HG03060 (cell line): ENCODE data around the gene CAMSAP3.

Experiments
- ATAC-seq: cut with Tn5 transposase; IDR thresholded peaks from one replicate; pipeline ENCODE4 v1.9.1; 2021; ENCODE audit warnings: low read depth, moderate number of reproducible peaks; ENCODE audit not compliant: unreplicated experiment

Gene CAMSAP3, protein sequence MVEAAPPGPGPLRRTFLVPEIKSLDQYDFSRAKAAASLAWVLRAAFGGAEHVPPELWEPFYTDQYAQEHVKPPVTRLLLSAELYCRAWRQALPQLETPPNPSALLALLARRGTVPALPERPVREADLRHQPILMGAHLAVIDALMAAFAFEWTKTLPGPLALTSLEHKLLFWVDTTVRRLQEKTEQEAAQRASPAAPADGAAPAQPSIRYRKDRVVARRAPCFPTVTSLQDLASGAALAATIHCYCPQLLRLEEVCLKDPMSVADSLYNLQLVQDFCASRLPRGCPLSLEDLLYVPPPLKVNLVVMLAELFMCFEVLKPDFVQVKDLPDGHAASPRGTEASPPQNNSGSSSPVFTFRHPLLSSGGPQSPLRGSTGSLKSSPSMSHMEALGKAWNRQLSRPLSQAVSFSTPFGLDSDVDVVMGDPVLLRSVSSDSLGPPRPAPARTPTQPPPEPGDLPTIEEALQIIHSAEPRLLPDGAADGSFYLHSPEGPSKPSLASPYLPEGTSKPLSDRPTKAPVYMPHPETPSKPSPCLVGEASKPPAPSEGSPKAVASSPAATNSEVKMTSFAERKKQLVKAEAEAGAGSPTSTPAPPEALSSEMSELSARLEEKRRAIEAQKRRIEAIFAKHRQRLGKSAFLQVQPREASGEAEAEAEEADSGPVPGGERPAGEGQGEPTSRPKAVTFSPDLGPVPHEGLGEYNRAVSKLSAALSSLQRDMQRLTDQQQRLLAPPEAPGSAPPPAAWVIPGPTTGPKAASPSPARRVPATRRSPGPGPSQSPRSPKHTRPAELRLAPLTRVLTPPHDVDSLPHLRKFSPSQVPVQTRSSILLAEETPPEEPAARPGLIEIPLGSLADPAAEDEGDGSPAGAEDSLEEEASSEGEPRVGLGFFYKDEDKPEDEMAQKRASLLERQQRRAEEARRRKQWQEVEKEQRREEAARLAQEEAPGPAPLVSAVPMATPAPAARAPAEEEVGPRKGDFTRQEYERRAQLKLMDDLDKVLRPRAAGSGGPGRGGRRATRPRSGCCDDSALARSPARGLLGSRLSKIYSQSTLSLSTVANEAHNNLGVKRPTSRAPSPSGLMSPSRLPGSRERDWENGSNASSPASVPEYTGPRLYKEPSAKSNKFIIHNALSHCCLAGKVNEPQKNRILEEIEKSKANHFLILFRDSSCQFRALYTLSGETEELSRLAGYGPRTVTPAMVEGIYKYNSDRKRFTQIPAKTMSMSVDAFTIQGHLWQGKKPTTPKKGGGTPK

DNA sequence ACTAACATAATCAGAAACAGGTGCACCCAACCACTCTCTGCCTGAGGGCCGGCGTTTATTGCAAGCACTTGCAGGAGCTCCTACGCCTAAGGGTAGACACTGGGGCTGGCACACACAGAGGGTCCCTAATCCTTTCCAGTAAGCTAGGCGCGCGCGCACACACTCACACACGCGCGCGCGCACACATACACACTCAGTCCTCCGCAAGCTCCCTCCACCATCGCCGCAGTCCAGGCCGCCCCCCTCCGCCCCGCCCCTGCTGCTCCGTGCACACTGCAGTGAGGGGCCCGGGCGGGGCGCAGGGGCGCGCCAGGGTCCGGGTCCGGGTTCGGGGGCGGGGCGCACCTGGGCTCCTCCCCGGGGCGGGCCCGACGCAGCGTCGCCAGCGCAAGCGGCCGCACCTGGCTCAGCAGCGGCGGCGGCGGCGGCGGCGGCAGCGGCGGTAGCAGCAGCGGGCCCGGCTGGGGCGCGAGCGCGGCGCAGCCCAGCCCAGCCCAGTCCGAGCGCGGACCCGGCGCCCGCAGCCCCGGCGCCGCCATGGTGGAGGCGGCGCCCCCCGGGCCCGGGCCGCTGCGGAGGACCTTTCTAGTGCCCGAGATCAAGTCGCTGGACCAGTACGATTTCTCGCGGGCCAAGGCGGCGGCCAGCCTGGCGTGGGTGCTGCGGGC, at the start of gene CAMSAP3:
Gene CAMSAP3, plus strand, starts transcription at position 398 of the 668 bp plus-strand sequence. Its CDS starts 140 bp downstream, at position 538.
- no peak for ATAC-seq

DNA sequence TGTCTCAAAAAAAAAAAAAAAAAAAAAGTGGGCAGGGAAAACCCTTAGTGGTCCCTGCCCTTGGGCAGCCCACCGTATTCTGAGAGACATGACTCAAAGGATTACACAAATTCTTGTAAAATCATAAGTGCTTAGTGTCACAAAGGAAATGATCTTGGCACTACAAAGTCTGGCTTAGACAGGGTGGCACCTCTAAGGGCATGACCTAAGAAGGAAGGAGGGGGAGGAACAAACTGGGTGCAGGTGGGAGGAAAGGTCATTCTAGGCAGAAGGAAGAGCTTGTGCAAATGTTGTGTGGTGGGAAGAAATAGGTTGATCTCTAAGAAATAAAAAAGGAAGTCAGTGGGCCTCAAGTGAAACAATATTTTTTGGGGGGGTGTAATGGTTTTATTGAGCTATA, 49.8 kb upstream of the CAMSAP3 start:
- no peak for ATAC-seq

DNA sequence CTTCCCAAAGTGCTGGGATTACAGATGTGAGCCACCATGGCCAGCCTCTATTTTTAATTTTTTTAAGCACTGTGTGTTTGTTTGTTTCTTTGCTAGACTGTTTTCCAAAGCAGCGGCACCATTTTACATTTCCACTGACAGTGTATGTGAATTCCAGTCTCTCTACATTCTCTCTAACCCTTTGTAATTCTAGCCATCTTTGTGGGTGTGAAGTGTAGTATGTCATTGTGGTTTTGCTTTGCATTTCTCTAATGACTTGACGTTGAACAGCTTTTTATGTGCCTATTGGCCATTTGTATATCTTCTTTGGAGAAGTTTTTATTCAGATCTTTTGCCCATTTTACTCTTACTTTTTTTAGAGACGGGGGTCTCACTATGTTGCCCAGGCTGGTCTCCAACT, 48.5 kb upstream of the CAMSAP3 start:
- ATAC-seq, result no peak

DNA sequence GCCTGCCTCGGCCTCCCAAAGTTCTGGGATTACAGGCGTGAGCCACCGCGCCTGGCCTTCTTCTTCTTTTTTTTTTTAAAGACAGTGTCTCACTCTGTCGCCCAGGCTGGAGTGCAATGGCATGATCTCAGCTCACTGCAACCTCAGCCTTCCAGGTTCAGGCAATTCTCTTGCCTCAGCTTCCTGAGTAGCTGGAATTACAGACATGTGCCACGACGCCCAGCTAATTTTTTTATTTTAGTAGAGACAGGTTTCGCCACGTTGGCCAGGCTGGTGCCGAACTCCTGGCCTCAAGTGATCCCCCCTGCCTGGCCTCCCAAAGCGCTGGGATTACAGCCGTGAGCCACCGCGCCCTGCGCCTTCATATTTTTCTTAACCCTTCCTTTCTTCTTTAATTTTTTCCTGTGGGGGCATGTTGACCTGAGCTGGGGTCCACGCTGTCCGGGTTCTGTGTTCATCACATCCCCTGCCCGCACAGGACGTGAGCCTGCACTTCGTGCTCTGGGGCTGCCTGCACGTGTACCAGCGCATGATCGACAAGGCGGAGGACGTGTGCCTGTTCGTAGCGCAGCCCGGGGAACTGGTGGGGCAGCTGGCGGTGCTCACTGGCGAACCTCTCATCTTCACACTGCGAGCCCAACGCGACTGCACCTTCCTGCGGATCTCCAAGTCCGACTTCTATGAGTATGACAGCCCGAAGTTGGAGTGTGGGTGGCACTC, 46.1 kb upstream of the CAMSAP3 start:
- ATAC-seq, result no peak

DNA sequence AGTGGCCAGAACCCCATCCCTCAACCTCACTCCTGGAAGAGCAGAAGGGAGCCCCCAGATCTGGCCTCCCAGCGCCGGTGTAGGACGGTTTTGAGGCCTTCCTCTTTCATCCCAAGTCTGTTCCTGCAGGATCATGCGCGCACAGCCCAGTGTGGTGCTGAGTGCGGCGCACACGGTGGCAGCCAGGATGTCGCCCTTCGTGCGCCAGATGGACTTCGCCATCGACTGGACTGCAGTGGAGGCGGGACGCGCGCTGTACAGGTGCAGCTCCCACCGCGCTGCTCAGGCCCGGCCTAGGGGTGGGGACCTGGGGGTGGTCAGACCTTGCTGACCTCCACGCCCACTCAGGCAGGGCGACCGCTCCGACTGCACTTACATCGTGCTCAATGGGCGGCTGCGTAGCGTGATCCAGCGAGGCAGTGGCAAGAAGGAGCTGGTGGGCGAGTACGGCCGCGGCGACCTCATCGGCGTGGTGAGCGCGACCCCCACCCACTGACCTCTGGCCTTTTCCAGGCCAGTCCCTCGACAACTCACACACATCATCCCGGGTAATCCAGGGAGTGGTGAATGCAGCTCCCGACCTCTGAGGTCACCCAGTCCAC, 45.4 kb upstream of the CAMSAP3 start:
- no peak for ATAC-seq

DNA sequence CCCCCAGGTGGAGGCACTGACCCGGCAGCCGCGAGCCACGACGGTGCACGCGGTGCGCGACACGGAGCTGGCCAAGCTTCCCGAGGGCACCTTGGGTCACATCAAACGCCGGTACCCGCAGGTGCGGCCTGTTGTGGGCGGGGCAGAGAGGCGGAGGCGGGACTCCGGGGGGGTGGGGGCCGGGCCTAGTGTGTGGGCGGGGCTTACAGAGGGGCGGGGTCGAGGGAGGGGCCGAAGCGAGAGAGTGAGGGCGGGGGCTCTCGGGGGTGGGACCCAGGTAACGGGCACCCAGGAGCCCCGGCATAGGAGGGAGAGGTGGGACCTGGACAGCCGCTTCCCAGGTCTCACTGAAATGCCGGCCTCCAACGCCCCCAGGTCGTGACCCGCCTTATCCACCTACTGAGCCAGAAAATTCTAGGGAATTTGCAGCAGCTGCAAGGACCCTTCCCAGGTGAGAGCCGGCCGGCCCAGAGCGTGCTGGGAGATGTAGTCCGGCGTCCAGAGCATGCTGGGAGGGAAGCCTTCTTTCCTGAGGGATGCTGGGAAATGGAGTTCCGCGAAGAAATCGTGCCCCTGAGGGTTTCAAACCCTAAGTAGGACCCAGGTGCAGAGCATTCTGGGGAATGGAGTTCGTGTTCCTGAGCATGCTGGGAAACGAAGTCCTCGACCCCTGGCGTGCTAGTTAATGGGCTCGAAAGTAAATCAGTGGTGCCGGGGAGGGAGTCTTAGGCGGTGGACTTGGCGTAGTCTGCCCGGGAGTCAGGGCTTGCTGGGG, 44.5 kb upstream of the CAMSAP3 start:
- no peak for ATAC-seq

DNA sequence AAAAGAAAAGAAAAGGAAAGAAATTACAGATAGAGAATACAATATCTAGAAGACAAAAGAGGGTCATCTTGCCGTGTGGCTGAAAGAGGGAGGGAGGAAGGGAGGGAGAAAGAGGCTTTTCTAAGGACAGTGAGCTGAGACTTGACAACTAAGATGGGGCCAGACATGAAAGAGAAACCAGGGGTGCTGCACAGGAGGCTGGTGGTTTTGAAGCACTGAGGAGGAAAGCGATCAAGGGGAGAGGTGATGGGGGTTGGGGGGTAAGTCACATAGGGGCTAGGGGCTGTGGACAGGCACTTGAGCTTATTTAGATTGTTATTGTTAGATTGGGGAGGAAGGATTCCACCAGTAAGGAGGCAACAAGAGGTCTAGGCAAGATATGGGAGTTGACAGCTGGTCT, 42.9 kb upstream of the CAMSAP3 start:
- no peak for ATAC-seq

DNA sequence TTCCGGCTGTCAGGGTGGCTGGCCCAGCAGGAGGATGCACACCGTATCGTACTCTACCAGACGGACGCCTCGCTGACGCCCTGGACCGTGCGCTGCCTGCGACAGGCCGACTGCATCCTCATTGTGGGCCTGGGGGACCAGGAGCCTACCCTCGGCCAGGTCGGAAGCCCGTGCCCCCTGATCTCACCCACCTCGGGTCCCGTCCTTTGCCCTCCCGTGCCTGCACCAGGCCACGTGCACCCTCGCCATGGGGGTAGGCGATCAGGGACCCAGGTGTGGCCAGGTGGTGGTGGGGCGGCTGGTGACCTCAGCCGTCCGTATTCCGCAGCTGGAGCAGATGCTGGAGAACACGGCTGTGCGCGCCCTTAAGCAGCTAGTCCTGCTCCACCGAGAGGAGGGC, 41.1 kb upstream of the CAMSAP3 start:
- no peak for ATAC-seq

DNA sequence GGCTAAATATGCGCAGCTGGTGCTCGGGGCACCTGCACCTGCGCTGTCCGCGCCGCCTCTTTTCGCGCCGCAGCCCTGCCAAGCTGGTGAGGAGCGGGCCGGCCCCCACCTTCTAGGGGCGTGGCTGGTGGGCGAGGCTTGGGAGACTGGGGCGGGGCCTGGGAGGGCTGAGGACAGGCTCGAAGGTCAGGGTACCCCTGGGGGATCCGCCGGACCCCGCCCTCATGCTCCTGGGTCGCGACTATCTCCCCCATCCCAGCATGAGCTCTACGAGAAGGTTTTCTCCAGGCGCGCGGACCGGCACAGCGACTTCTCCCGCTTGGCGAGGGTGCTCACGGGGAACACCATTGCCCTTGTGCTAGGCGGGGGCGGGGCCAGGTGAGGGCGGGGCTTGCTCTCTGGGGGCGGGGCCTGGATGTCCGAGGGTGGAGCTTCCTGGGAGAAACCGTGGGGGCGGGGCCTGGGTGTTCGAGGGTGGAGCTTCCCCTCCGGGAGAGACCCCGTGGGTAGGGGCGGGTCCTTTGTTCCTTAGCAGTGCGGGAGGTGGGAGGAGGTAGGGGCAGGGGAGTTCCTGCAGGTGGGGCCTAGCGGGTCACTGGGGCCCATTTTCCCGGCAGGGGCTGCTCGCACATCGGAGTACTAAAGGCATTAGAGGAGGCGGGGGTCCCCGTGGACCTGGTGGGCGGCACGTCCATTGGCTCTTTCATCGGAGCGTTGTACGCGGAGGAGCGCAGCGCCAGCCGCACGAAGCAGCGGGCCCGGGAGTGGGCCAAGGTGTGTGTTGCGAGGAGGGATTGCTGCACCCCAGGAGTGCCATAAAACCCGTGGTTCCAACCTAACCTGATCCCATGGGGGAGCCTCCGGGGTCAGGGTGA, 40.4 kb upstream of the CAMSAP3 start:
- ATAC-seq, result no peak

DNA sequence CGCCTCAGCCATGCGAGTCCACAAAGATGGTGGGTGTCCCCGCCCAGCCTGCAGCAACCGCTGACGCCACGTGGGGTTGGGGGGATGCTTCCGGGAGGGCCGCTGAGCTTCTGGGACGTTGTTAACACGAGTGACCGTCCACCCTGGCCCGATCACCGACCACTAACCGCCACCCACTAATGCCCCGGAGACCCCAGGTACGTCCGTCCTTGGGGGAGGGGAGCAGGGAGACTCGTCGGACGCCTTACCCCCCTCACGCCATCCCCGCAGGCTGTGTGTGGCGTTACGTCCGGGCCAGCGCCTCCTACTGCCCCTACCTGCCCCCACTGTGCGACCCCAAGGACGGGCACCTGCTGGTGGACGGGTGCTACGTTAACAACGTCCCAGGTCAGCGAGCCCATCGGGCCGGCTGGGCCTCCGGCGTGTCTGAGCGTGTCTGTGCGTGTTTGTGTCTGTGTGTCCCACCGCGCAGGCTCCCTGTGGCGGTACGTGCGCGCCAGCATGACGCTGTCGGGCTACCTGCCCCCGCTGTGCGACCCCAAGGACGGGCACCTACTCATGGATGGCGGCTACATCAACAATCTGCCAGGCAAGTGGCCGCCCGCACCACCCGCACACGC, 38.9 kb upstream of the CAMSAP3 start:
- ATAC-seq, result no peak

DNA sequence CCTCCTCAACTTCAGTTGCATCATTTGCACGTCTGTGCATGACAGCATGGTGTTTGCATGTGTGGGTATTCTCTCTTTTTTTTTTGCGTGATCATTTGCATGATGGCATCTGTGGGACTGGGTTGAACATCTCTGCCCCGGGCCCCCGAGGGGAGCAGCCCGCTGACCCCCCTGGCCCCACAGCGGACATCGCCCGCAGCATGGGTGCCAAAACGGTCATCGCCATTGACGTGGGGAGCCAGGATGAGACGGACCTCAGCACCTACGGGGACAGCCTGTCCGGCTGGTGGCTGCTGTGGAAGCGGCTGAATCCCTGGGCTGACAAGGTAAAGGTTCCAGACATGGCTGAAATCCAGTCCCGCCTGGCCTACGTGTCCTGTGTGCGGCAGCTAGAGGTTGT, 37.0 kb upstream of the CAMSAP3 start:
- ATAC-seq, result no peak

DNA sequence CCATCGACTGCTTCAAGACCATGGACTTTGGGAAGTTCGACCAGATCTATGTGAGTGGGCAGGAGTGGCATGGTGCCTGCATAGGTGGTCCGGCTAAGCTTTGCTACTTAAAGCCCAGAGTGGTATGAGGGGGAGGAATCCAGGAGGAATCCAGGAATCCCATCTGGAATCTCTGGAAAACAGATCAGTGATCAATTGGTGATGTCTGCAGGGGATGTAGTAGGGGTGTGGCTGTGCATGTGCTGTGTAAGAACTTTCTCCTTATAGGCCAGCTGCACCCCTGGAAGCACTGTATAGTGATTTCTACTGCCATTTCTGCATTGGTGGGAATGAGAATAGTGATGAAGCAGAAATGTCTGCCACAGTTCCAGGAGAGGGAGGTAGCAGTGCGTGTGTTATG, 36.6 kb upstream of the CAMSAP3 start:
- no peak for ATAC-seq

DNA sequence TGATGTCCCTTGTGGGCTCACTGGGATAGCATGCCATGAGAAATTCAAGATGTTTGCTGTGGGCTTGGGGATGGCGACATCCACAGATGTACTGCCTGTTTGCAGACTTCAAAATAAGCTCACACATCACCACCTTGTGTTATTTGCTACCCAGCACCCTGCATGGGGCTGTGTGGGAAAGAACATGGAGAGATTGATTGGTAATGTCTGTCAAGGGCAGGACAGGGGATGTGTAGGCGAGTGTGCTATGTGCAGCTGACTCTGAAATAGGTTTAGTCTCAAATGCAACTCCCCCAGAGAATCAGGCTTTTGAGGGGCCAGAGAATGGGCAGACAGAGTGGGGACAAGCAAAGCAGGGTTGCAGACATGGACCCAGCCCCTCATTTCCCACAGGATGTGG, 35.4 kb upstream of the CAMSAP3 start:
- no peak for ATAC-seq

DNA sequence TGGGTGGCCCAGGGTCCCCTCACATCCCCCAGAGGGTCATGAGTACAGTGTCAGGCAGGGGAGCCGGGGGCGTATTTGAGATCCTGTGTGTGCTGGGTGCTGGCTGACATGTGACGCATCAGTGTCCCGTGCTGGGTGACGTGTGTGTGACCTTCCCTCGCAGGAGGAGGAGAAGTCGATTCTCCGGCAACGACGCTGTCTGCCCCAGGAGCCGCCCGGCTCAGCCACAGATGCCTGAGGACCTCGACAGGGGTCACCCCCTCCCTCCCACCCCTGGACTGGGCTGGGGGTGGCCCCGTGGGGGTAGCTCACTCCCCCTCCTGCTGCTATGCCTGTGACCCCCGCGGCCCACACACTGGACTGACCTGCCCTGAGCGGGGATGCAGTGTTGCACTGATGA, 34.3 kb upstream of the CAMSAP3 start:
- no peak for ATAC-seq

DNA sequence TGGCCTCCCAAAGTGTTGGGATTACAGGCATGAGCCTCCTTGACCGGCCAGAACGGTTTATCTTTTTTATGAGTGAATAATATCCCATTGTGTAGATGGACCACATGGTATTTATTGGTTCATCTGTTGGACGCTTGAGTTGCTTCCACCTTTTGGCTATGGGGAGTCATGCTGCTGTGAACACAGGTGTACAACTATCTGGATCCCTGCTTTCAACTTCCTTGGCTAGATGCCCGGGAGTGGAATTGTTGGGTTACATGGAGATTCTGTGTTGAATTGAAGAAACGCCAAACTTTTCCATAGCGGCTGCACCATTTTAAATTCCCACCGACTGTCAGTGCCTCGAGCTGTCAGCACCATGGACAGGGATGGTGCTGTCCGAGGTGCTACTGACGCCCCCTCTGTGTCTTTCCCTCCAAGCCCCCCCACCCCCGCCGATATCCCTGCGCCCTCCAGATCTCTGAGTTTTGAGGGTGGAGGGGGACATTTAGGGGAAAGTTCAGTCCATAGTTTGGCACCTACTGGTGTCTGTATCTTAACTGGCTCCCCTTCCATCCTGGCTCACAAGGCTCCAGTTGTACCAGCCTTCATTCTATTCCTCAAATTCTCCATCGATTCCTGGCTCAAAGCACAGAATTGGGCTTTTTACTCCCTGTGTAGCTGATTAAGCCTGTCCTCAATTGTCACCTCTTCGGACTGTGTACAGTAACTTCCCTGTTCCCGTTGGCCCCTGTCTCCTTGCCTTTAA, 32.8 kb upstream of the CAMSAP3 start:
- no peak for ATAC-seq

DNA sequence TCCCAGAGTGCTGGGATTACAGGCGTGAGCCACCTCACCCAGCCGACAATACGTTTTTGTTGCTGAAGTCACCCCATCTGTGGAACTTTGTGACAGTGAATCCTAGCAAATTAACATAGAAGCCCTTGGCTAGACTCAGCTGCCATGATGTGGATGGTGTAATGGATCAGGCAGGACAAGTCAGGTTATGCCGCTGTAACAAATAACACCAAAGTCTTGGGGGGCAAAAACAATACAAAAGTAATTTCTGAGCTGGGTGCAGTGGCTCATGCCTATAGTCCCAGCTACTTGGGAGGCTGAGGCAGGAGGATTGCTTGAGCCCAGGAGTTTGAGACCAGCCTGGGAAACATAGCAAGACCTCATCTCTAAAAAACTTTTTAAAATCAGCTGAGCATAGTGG, 30.8 kb upstream of the CAMSAP3 start:
- ATAC-seq, result no peak

DNA sequence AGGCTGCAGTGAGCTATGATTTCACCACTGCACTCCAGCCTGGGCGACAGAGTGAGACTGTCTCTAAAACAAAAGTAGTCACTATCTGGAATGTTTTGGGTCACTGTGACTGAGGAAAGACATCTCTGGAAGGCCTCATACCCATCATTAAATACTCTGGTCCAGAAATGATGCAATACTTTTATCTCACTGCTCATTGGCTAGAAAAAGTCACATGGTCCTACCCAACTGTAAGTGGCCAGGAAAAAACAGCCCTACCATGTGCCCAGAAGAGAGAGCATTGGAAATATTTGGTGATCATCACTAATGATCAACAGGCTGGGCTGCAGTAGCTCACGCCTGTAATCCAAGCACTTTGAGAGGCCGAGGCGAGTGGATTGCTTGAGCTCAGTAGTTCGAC, 30.3 kb upstream of the CAMSAP3 start:
- ATAC-seq, result no peak
